PFSK-1 (cell line): Measurements from ENCODE around the gene PCDHGA8.

Source experiments
- POLR2AphosphoS5 ChIP-seq: IDR thresholded peaks from 2 replicates; pipeline ENCODE4 v1.6.1; 2012; ENCODE audit warnings: low read depth, mild to moderate bottlenecking, control low read depth, low read length, moderate library complexity
- SIN3A ChIP-seq: IDR thresholded peaks from 2 replicates; pipeline ENCODE4 v1.6.1; 2012; ENCODE audit warnings: mild to moderate bottlenecking, low read length, moderate library complexity, borderline replicate concordance; ENCODE audit not compliant: insufficient read depth
- TAF1 ChIP-seq: IDR thresholded peaks from 2 replicates; pipeline ENCODE4 v1.6.1; 2012; ENCODE audit warnings: low read length, control low read depth, borderline replicate concordance; ENCODE audit not compliant: insufficient read depth

GRCh38 chr5:141434006-141434405 lies 41.6 kb downstream of the PCDHGA8 start:
- TF ChIP-seq POLR2AphosphoS5 (no peak), SIN3A (no peak), TAF1 (no peak)
